NCI-H2196 (cell line): Measurements from ENCODE around the gene SBF2.

Experiments used
- DNase-seq: peaks from one replicate; lab custom pipeline; 2025; ENCODE audit not compliant: unreplicated experiment; lab: John Stamatoyannopoulos, UW

SBF2 gene

DNA sequence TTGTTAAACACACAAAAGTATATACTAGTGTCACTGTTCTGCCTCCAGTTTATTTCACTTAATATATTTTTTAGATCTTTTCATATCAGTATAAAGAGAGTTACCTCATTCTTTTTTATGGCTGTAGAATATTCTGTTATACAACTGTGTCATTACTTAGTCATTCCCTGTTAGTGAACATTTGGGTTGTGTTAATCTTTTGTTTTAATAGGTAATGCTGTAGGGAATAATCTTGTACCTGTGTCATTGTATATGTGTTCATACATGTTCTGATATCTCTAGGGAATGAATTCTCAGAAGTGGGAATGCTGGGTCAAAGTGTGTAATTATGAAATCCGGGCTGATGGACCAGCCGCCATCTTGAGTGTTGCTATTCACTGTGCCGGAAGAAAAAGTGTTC is 558.8 kb downstream of the SBF2 start:
- DNase-seq = no peak

DNA sequence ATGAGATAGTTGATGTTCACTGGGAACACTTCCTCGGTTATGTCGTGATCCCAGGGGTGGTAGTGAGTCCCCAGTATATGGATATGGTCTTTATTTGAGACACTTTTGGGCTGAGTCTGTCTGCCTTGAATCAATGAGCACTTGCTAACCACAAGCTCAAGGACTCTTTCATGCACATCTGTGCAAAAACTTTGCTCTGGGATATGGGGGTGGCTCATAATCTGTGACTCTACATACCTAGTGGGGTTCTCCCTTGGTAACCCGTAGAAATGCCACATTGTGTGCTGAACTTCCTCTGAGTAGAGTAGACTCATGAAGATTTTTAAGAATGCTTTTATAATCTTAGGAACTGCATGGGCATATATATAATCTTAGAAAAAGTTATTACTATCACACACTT is 560.8 kb downstream of the SBF2 start:
- DNase-seq = no peak

DNA sequence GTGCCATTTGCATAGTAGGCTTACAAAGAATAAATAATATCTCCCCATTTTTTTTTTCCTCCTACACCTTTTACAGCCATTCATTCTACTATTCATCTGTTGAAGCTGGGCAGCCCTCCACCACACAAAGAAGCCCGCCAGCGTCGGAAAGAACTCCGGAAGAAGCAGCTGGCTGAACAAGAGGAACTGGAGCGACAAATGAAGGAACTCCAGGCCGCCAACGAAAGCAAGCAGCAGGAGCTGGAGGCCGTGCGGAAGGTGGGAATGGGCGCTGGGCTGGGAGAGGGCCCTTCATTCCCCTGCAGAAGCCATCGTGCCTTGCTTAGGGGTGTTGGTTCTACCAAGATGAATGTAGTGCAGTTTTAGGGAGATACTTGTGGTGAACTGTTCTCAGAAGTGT is 561.6 kb downstream of the SBF2 start:
- DNase-seq = no peak

DNA sequence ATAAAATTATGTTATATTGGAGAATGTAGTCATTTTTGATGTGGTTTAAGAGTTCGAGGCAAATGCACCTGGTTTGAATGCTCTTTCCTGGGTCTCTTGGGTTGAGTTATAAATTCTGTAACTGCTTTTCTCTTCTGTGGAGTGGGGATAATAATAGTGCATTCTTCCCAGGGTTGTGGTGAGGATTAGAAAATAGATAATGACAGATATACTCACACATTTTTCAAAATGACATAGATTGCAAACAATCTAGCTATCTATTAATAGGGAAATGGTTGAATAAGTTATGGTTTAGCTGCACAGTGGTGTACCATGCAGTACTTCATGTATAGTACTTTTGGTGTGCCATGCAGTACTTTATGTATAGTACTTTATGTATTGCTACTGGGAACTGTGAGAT is 562.8 kb downstream of the SBF2 start:
- no peak for DNase-seq
